GM23248 (cell line): ENCODE measurements around the gene CDYL.

Experiments used
- EZH2 ChIP-seq: fragments of 200-600 bp; sonication (generic); IDR thresholded peaks from 2 replicates; pipeline ENCODE4 v1.6.1; 2018; ENCODE audit warnings: antibody characterized with exemption, mild to moderate bottlenecking; ENCODE audit not compliant: insufficient read depth, poor library complexity, severe bottlenecking
- EZH2phosphoT487 ChIP-seq: fragments of 200-600 bp; sonication (generic); IDR thresholded peaks from 2 replicates; pipeline ENCODE4 v1.6.1; 2018; ENCODE audit warnings: antibody characterized with exemption, moderate library complexity, mild to moderate bottlenecking, low read depth; ENCODE audit not compliant: insufficient read depth

DNA sequence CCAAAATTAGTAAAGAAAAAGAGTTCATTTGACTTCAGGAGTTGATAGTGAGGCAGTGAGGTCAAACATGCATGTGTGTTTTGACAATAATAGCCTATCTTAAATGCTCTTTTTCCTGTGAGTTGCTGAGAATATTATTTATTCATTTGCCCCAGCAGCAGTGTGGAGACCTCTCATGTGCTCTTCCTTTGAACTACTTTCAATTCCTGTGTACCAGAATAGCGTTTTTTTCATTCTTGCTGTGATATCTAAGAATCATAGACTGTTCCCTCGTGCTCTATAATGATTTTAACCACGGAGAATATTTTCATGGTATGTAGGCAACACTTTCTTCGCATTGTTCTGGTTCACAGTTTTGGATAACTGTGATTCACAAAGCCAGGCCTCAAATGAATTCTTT lies 5.2 kb downstream of the CDYL start:
- no peak for TF ChIP-seq EZH2
- no peak for TF ChIP-seq EZH2phosphoT487
